Liver (tissue), 10 donors: ENCODE data around the gene TRIM25. TPM values are rescaled to one million over a fixed set of nuclear protein-coding genes. Genes with fewer than 3 reads are reported as not detected.

ENCODE experiments used
- DNase-seq: peaks from one replicate; pipeline ENCODE4 v3.0.0-alpha.2; 2017; ENCODE audit warnings: low spot score
- H3K27ac ChIP-seq, 2 donors: one replicate each; pipeline ENCODE4 v1.7.0; 2013; ENCODE audit warnings: inconsistent platforms in 2 of 2, low read length in 2 of 2, control low read depth in 1 of 2, low read depth in 1 of 2, mild to moderate bottlenecking in 1 of 2
- H3K27me3 ChIP-seq, 4 donors: one replicate each; pipeline versions ENCODE4 v1.6.1 to v1.7.0; 2013; ENCODE audit warnings: low read length in 3 of 4, inconsistent platforms in 1 of 4, mild to moderate bottlenecking in 1 of 4, moderate library complexity in 1 of 4; ENCODE audit not compliant: control insufficient read depth in 4 of 4, insufficient read depth in 4 of 4
- H3K36me3 ChIP-seq, 4 donors: one replicate each; pipeline versions ENCODE4 v1.6.1 to v1.7.0; 2013; ENCODE audit warnings: low read length in 3 of 4, mild to moderate bottlenecking in 3 of 4, low read depth in 1 of 4, moderate library complexity in 1 of 4; ENCODE audit not compliant: control insufficient read depth in 4 of 4, insufficient read depth in 3 of 4
- H3K4me1 ChIP-seq, 4 donors: one replicate each; pipeline versions ENCODE4 v1.6.1 to v1.7.0; 2013; ENCODE audit warnings: low read length in 3 of 4, mild to moderate bottlenecking in 3 of 4, moderate library complexity in 1 of 4; ENCODE audit not compliant: control insufficient read depth in 4 of 4, insufficient read depth in 4 of 4
- H3K4me3 ChIP-seq, 3 donors: one replicate each; pipeline versions ENCODE4 v1.6.1 to v1.7.0; 2013; ENCODE audit warnings: low read length in 3 of 3, control low read depth in 1 of 3, low read depth in 1 of 3, mild to moderate bottlenecking in 1 of 3
- H3K9ac ChIP-seq, 2 donors: one replicate each; pipeline ENCODE4 v1.7.0; 2013; ENCODE audit warnings: low read length in 2 of 2, mild to moderate bottlenecking in 2 of 2, moderate library complexity in 2 of 2, control low read depth in 1 of 2, low read depth in 1 of 2
- H3K9me3 ChIP-seq, 4 donors: one replicate each; pipeline versions ENCODE4 v1.6.1 to v1.7.0; 2013; ENCODE audit warnings: low read length in 3 of 4; ENCODE audit not compliant: control insufficient read depth in 4 of 4
- ATF3 ChIP-seq: IDR thresholded peaks from 2 replicates; pipeline ENCODE4 v1.6.1; 2016; ENCODE audit warnings: antibody characterized with exemption
- CTCF ChIP-seq: fragments of 150-350 bp; IDR thresholded peaks from 2 replicates; pipeline ENCODE4 v1.5.1; 2017; ENCODE audit warnings: improper control_type of control experiment, low read depth, low read length; ENCODE audit not compliant: missing input control
- EGR1 ChIP-seq, 2 donors: IDR thresholded peaks; 2 replicates each; pipeline ENCODE4 v1.6.1; 2016 to 2018; ENCODE audit warnings: antibody characterized with exemption in 2 of 2, low read depth in 2 of 2
- FOXA1 ChIP-seq: IDR thresholded peaks from 2 replicates; pipeline ENCODE4 v1.6.1; 2016; ENCODE audit warnings: antibody characterized with exemption
- FOXA2 ChIP-seq: IDR thresholded peaks from 2 replicates; pipeline ENCODE4 v1.6.1; 2016; ENCODE audit warnings: antibody characterized with exemption
- GABPA ChIP-seq, 2 donors: IDR thresholded peaks in 1 of 2; conservative IDR thresholded peaks in 1 of 2; 2 replicates each; pipeline ENCODE4 v1.6.1; 2016; ENCODE audit warnings: antibody characterized with exemption in 2 of 2, mild to moderate bottlenecking in 1 of 2, moderate library complexity in 1 of 2
- HNF4A ChIP-seq, 2 donors: conservative IDR thresholded peaks; 2 replicates each; pipeline ENCODE4 v1.6.1; 2016; ENCODE audit warnings: antibody characterized with exemption in 2 of 2, mild to moderate bottlenecking in 2 of 2
- HNF4G ChIP-seq: IDR thresholded peaks from 2 replicates; pipeline ENCODE4 v1.6.1; 2016; ENCODE audit warnings: antibody characterized with exemption
- JUND ChIP-seq, 2 donors: IDR thresholded peaks; 2 replicates each; pipeline ENCODE4 v1.6.1; 2016; ENCODE audit warnings: antibody characterized with exemption in 2 of 2
- MAX ChIP-seq: IDR thresholded peaks from 2 replicates; pipeline ENCODE4 v1.6.1; 2016; ENCODE audit warnings: antibody characterized with exemption
- NR2F2 ChIP-seq: IDR thresholded peaks from 2 replicates; pipeline ENCODE4 v1.6.1; 2016; ENCODE audit warnings: antibody characterized with exemption
- RAD21 ChIP-seq, 2 donors: IDR thresholded peaks; 2 replicates each; pipeline ENCODE4 v1.6.1; 2016; ENCODE audit warnings: antibody characterized with exemption in 2 of 2, mild to moderate bottlenecking in 2 of 2
- RXRA ChIP-seq, 2 donors: IDR thresholded peaks; 2 replicates each; pipeline ENCODE4 v1.6.1; 2017 to 2018; ENCODE audit warnings: antibody characterized with exemption in 2 of 2, mild to moderate bottlenecking in 1 of 2
- SP1 ChIP-seq: IDR thresholded peaks from 2 replicates; pipeline ENCODE4 v1.6.1; 2018; ENCODE audit warnings: antibody characterized with exemption, mild to moderate bottlenecking
- TAF1 ChIP-seq: conservative IDR thresholded peaks from 2 replicates; pipeline ENCODE4 v1.6.1; 2016; ENCODE audit warnings: antibody characterized with exemption, mild to moderate bottlenecking
- YY1 ChIP-seq: IDR thresholded peaks from 2 replicates; pipeline ENCODE4 v1.6.1; 2016; ENCODE audit warnings: antibody characterized with exemption, mild to moderate bottlenecking
- ZBTB33 ChIP-seq: IDR thresholded peaks from 2 replicates; pipeline ENCODE4 v1.6.1; 2016; ENCODE audit warnings: antibody characterized with exemption
- WGBS: extraction: QIAGEN DNeasy Blood & Tissue Kit; methylation state at CpG from one replicate; pipeline ENCODE4 v1.1.7; 2013; 5-methylcytosine and 5-hydroxymethylcytosine counted together
- polyA plus RNA-seq, 2 donors: library from polyadenylated mRNA; stranded (reverse) in 1 of 2; unstranded in 1 of 2; fragments of 200-250 nt in 1 of 2; fragments of >200 nt in 1 of 2; fragmentation: Nextera tagmentation in 1 of 2; extraction: Ambion mirVana in 1 of 2; gene quantifications; one replicate each; pipeline versions ENCODE4 v1.2.1 to v1.2.3, GENCODE V29; 2013 to 2015
- small RNA-seq: library from RNA; depleted of rRNA; stranded (forward); fragments of <200 nt; gene quantifications from one replicate; pipeline ENCODE3, GENCODE V24; 2014
- total RNA-seq, 2 donors: library from RNA; depleted of rRNA; stranded (reverse); fragments of >200 nt; gene quantifications; one replicate each; pipeline ENCODE4 v1.2.3, GENCODE V29; 2014
- TF ChIP-seq, protein P1 (sequence below): IDR thresholded peaks from 2 replicates; pipeline ENCODE4 v1.6.1; 2016; ENCODE audit warnings: antibody characterized with exemption, mild to moderate bottlenecking
- donor health status: healthy.
- donor health status: healthy.
- donor health status: healthy.
- donor health status: healthy.
- donor health status: healthy.

The TRIM25 gene
- total and polyA plus RNA-seq, 4 donors = 10.8 to 64.5 (median 15.6) TPM

DNA sequence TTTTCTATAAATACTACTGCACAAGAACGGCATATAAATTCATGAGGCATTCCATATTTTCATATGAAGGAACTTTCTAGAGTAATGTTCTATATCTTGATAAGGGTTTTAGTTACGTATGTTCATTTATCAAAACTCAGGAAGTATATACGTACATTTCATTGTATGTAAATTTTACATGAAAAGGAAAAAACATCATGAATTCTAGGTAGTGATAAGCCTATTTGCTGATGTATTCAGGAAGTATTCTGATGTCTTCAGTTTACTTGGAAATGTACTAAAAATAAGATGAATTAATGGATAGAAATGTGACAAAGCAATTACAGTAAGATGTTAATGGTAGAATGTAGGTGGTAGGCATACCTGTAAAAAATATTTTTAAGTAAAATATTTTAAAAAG lies 75.2 kb downstream of the TRIM25 start:
- Histone ChIP-seq H3K9me3 (no peaks in the 10 kb centered on the region), H3K36me3 (peaks cover 0 to 2% (median 0%) of the 10 kb centered on the region in 4 donors), H3K27ac (no peak overlapping the region), H3K27me3 (no peaks in the 10 kb centered on the region), H3K4me3 (no peak overlapping the region), H3K9ac (no peak overlapping the region), H3K4me1 (peaks cover 3 to 12% (median 9%) of the 10 kb centered on the region in 4 donors)
- WGBS = 87% methylated on average over 3 of the region's 3 CpGs
- no peak for DNase-seq
- TF ChIP-seq ZBTB33 (no peak), EGR1 (IDR thresholded peaks at IDR 0.05; ENCODE audit: low read depth in 2 of 2) (no peak), JUND (IDR thresholded peaks at IDR 0.05) (no peak), YY1 (no peak), HNF4A (conservative IDR thresholded peaks at IDR 0.05) (no peak), MAX (no peak), NR2F2 (no peak), HNF4G (no peak), RAD21 (IDR thresholded peaks at IDR 0.05) (no peak), GABPA (IDR thresholded peaks at IDR 0.05 in 1 of 2, conservative IDR thresholded peaks at IDR 0.05 in 1 of 2) (no peak), CTCF (no peak), FOXA1 (no peak), FOXA2 (no peak), SP1 (no peak), TAF1 (no peak), ATF3 (no peak), RXRA (IDR thresholded peaks at IDR 0.05) (no peak)
- TF ChIP-seq, protein P1, sequence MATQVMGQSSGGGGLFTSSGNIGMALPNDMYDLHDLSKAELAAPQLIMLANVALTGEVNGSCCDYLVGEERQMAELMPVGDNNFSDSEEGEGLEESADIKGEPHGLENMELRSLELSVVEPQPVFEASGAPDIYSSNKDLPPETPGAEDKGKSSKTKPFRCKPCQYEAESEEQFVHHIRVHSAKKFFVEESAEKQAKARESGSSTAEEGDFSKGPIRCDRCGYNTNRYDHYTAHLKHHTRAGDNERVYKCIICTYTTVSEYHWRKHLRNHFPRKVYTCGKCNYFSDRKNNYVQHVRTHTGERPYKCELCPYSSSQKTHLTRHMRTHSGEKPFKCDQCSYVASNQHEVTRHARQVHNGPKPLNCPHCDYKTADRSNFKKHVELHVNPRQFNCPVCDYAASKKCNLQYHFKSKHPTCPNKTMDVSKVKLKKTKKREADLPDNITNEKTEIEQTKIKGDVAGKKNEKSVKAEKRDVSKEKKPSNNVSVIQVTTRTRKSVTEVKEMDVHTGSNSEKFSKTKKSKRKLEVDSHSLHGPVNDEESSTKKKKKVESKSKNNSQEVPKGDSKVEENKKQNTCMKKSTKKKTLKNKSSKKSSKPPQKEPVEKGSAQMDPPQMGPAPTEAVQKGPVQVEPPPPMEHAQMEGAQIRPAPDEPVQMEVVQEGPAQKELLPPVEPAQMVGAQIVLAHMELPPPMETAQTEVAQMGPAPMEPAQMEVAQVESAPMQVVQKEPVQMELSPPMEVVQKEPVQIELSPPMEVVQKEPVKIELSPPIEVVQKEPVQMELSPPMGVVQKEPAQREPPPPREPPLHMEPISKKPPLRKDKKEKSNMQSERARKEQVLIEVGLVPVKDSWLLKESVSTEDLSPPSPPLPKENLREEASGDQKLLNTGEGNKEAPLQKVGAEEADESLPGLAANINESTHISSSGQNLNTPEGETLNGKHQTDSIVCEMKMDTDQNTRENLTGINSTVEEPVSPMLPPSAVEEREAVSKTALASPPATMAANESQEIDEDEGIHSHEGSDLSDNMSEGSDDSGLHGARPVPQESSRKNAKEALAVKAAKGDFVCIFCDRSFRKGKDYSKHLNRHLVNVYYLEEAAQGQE = no peak

Small RNA genes lying within 50 kb of the gene (small RNA-seq; reads per million reads assigned to genes)
- gene AC015912.2 (not detected), gene RNU6-1158P (not detected)

Other genes with a start within 250 kb of the TRIM25 start
- gene C17orf67, start 80.1 kb downstream of the TRIM25 start, total RNA-seq = under 1 TPM; 0.19 to 0.75 TPM
- gene C17orf67, start 80.1 kb downstream of the TRIM25 start, polyA plus RNA-seq = 1 to 10 TPM in 1 of 2 donors, under 1 TPM in 1; 0.81 to 1.4 TPM
- 1 to 10 TPM; 1.0 to 5.9 TPM for gene DGKE, start 79.9 kb downstream of the TRIM25 start, total RNA-seq
- gene DGKE, start 79.9 kb downstream of the TRIM25 start, polyA plus RNA-seq = 1 to 10 TPM; 1.3 to 4.3 TPM
- gene COIL, start 47.0 kb upstream of the TRIM25 start, total RNA-seq = 1 to 10 TPM; 6.1 to 9.9 TPM
- 1 to 10 TPM; 4.7 to 6.9 TPM for gene COIL, start 47.0 kb upstream of the TRIM25 start, polyA plus RNA-seq
- 10 to 100 TPM; 15.7 to 29.3 TPM for gene SCPEP1, start 64.1 kb upstream of the TRIM25 start, total RNA-seq
- 10 to 100 TPM; 27.4 to 29.1 TPM for gene SCPEP1, start 64.1 kb upstream of the TRIM25 start, polyA plus RNA-seq
- gene AKAP1, start 171.2 kb upstream of the TRIM25 start, total RNA-seq = 10 to 100 TPM; 36.4 to 58.5 TPM
- gene AKAP1, start 171.2 kb upstream of the TRIM25 start, polyA plus RNA-seq = 10 to 100 TPM; 31.3 to 43.1 TPM